ENCODE results near the gene ZNF747.
"Not testable (repeated sequence)": the region's sequence is repeated elsewhere in the genome, so short reads cannot be mapped to it uniquely, and the experiment has no call there.

The ZNF747 gene

DNA sequence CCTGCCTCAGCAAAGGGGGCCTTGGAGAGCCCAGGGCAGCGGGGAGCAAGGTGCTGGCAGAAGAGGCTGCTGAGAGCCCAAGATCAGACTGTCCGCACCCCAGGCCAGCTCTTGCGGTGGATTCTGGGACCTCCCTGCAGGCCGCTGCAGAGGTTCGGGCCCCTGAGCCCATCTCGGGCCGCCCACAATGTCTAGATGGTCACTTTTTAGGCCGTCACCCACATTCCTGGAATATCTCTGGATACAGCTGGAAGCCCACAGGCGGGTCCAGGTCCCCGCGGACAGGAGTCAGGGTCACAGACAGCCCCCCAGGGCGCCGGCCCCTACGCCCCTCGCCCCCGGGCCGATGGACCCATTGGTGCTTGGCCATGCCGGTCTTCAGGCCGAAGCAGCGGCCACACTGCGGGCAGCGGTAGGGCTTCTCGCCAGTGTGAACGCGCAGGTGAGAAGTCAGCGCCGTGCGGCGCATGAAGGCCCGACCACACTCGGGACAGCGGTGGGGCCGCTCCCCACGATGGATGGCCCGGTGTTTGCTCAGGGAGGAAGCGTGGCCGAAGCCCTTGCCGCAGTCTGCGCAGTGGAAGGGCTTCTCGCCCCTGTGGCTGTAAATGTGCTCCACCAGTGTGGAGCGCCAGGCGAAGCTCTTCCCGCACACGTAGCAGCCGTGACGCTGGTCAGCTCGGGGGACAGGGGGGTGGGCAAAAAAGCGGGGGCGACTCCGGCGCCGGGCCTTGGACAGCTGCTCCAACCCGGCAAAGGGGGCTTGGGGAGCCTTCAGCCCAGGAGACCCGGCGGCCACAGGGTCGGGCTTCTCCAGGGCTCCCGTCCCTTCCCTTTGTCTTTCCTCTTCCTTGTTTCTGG, 2.1 kb downstream of the ZNF747 start:
- no peak for DNase-seq

- no peak for DNase-seq
Measured at GRCh38 chr16:30530163-30531037, 4.3 kb downstream of the ZNF747 start.

DNA sequence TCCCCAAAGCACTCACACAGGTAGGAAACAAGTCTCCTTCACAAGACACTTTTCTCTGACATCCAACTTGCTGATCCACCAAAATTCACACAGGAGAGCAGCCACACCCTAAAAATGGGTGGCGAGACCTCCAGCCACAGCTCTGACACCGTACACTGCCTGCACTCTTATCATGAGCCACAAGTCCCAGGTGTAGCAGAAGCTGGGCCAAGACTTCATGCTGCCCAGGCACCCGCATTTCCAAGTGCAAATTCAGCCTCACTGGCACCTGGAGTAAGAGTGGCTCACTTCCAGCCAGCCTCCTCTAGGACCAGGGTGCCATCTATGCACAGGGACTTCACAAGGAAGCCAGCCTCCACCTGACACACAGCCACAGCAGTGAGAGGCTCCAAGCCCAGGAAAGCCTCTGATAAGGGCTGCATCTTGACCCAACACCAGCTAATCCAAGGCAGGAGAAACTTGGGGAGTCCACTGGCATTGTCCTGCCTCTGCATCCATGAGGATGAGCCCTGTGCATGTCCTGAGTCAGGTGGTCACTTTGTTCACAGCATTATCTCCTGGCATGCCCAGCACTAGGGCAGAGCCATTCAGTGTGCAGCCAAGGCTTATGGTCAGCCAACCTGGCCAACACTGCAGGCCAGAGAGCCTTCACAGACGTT, 5.7 kb downstream of the ZNF747 start:
- DNase-seq: peak; percentile 50

DNA sequence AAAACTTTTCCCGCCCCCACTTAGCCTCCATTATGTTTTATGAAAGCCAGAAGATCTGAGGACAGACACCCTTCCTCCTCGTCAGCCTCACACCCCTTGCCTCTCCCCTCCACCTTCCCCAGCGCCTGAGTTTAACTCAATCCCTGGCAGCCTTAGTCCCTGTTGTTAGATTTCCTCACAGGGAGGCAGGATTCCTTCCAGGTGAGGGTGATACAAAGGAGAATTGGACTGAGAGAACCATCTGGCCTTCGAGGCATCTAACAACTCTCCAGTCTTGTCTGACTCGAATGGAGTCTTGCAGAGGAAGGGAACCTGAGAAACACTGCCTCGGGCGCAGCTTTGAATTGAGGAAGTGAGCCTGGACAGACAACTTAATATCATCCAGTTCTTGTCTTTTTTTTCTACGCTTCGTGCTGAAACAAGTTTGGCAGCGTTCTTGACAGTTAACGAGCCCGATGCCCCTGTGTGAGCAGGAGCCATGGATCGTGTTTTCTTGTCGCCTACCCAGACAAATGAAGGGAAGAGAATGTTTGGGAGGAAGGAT, 7.0 kb downstream of the ZNF747 start:
- DNase-seq: peak; percentile 91

DNA sequence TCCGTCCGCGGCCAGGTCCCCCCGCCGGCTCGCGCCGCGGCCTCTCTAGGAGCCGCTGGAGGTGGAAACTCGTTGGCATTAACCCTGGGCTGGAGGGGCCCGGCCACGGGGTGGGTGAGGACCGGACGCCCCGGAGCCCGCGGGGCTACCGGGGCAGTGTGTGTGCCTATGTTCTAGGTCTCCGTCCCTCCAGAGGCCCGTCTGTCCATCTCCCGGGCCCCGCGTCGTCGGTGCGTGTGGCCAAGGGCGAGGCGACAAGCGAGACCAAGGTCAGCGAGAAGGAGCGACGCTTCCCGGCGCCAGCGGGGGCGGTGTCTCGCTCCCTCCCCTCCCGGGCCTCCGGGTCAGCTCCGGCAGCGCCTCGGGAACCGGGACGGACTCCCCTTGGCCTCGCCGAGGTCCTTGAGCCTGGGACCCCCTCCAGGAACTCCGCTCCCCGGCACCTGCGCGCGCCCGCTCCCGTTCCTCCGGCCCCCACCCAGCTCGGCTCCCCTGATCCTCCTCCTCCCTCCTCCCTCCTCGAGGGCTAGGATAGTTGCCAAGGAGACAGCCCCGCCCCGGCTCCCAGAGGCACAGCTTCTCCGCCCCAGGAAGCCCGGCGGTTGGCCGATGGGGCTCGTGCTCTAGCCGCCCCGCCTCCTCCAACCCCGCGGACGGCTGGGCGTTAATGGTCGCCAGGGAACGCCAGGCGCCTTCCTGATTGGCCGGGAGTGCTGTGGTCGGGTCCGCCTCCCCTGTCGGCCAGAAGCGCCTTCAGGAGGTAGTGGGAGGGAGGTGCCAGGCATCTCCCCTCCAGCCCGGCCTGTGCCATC, 7.6 kb downstream of the ZNF747 start:
- DNase-seq: peak; percentile 100

GRCh38 chr16:30526137-30526822, 8.4 kb downstream of the ZNF747 start, which contains the start of gene ZNF768:
Gene ZNF768 (minus strand): TSS chr16:30526566. CDS start chr16:30526413, 153 bp downstream.
- peak; percentile 72 for DNase-seq

GRCh38 chr16:30525844-30526136, 8.9 kb downstream of the ZNF747 start:
- no peak for DNase-seq

- no peak for DNase-seq
Measured at GRCh38 chr16:30524575-30525568, 9.8 kb downstream of the ZNF747 start.

DNA sequence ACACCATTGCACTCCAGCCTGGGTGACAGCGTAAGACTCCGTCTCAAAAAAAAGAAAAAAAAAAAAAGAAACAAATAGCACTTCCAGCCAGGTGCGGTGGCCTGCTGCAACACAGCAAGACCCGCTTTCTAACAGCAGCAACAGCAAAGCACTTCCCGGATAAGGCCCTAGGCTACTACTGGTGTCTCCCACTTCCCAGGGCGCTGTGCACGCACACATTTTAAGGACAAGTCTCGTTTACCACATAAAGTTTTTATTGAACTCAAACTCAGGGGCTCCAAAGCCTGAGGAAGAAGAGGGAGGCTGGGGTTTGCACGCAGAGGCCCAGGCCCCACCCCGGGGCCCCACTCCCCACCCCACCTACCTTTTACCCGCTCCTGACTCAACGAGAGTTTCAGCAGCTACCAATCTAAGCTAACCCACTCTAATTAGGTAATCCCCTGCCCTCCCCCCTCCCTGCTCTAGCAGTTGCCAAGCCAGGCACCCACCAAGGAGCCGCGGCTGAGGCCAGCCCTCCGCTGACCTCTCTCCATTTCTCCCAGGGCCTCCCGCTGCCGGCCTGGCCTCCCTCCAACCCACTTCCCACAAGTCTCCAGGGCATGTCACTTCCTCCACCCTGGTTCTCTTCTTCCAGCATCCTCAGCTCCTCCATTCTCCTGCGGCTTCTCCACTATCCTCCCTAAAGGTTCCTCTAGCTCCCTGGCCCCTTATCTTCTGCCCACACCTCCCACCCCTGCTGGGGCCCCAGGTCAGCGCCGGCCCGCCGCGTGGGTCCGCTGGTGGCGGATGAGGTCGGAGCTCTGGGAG, 10.7 kb downstream of the ZNF747 start:
- no peak for DNase-seq

DNA sequence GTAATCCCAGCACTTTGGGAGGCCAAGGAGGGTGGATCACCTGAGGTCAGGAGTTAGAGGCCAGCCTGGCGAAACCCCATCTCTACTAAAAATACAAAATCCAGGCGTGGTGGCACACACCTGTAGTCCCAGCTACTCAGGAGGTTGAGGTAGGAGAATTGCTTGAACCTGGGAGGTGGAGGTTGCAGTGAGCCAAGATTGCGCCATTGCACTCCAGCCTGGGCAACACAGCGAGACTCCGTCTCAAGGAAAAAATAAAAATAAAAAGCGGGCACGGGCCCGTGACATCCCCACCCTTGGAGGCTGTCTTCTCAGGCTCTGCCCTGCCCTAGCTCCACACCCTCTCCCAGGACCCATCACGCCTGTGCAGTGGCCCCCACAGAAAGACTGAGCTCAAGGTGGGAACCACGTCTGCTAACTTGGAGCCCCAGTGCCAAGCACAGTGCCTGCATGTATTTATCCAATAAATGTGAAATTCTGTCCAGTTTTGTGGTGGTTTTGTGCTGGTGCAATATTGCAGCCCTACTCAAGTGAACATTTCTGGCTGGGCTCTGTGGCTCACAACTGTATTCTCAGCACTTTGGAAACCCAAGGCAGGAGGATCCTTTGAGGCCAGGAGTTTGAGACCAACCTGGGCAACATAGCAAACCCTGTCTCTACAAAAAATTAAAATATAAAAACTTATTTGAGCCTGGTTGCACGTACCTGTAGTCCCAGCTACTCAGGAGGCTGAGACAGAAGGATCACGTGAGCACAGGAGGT, 11.8 kb downstream of the ZNF747 start:
- DNase-seq: not testable (repeated sequence)

- no peak for DNase-seq
Measured at GRCh38 chr16:30521873-30522641, 12.6 kb downstream of the ZNF747 start.

DNA sequence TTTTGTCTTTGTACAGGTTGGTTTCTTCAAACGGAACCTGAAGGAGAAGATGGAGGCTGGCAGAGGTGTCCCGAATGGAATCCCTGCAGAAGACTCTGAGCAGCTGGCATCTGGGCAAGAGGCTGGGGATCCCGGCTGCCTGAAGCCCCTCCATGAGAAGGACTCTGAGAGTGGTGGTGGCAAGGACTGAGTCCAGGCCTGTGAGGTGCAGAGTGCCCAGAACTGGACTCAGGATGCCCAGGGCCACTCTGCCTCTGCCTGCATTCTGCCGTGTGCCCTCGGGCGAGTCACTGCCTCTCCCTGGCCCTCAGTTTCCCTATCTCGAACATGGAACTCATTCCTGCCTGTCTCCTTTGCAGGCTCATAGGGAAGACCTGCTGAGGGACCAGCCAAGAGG, 13.2 kb downstream of the ZNF747 start:
- no peak for DNase-seq

DNA sequence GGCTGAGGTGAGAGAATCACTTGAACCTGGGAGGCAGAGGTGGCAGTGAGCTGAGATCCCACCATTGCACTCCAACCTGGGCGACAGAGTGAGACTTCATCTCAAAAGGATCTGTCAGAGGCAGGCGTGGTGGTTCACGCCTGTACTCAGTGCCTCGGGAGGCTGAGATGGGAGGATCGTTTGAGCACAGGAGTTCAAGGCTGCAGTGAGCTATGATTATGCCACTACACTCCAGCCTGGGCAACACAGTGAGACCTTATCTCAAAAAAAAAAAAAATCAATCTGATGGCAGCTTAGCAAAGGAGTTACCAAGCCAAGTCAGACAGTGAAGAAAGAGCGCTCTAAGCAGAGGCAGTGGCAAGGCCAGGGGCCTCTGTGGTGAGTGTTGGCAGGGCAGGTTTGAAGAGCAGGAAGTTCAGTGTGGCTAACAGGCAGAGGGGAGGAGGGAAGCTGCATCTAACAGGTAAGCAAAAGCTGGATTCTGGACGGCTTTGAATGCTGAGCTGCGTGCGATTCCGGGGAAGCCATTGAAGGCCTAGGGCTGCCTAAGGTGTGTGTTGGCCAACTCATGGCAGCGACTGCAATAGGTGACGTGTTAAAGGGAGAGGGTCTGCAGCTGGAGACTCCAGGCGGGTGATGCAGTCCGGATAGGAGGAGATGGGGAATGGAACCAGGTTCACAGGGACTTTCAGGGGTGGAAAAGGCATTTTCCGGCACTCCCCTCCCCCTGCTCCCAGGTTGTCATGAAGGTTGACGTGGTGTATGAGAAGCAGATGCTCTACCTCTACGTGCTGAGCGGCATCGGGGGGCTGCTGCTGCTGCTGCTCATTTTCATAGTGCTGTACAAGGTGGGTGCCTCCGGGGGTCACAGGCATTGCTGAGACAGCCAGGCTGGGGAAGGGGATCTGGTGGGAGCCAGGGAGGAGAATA, 15.3 kb downstream of the ZNF747 start:
- no peak for DNase-seq

GRCh38 chr16:30518552-30518951, 16.1 kb downstream of the ZNF747 start:
- no peak for DNase-seq

DNA sequence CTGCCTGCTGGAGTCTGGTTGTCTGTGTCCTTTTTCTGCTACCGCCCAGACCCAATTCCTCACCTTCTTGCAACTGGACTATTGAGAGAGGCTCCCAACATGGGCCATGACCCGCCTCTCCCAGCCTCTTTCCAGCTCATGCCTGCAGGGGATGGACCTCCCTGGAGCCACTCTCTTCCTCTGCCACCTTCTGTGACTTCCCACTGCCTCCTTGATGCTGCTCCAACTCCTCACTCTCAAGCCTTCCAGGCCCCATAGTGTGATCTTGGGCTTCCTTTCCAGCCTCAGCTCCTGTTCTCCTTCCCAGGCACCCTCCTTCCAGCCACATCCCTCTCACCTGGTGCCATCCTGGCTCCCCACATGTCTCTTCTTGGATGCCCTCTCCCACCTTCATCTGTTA, 19.4 kb downstream of the ZNF747 start:
- DNase-seq: no peak

DNA sequence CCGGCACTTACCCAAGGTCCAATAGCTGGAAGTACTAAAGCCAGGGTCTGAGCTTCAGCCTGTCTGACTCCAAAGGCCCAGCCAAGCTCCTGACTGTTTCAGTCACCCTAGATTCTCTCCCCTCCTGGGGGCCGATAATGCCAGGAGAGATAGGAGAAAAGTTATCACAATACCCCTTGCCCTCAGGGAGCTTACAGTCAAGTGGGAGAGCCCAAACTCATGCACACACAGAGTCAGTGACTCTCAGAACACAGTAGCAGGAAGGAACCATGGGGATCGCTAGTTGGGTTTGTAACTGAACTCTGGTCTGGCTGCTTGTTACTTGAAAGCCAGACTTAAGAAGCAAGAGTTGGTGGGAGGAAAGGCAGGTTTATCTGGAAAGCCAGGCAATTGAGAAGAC, 23.1 kb downstream of the ZNF747 start:
- no peak for DNase-seq
